ENCODE results near the gene RPRD1B.

Gene RPRD1B

DNA sequence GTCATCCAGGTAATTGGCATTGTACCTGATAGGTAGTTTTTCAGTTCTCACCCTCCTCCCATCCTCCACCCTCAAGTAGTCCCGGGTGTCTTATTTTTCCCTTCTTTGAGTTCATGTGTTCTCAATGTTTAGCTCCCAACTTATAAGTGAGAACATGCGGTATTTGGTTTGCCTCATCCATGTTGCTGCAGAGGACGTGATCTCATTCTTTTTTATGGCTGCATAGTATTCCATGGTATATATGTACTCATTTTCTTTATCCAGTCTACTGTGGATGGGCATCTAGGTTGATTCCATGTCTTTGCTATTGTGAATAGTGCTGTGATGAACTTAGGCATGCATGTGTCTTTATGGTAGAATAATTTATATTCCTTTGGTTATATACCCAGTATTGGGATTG lies 45.8 kb downstream of the RPRD1B start:
- DNase-seq (ENCODE audit: low read depth): no peak
- TF ChIP-seq, protein P1, sequence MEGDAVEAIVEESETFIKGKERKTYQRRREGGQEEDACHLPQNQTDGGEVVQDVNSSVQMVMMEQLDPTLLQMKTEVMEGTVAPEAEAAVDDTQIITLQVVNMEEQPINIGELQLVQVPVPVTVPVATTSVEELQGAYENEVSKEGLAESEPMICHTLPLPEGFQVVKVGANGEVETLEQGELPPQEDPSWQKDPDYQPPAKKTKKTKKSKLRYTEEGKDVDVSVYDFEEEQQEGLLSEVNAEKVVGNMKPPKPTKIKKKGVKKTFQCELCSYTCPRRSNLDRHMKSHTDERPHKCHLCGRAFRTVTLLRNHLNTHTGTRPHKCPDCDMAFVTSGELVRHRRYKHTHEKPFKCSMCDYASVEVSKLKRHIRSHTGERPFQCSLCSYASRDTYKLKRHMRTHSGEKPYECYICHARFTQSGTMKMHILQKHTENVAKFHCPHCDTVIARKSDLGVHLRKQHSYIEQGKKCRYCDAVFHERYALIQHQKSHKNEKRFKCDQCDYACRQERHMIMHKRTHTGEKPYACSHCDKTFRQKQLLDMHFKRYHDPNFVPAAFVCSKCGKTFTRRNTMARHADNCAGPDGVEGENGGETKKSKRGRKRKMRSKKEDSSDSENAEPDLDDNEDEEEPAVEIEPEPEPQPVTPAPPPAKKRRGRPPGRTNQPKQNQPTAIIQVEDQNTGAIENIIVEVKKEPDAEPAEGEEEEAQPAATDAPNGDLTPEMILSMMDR (IDR thresholded peaks at IDR 0.05; ENCODE audit: insufficient read depth, low read depth, low read length, missing control alignments): no peak
- no peak overlapping the region for H3K4me3 ChIP-seq (ENCODE audit: low read length)

- no peak overlapping the region for H3K4me3 ChIP-seq (ENCODE audit: low read length)
- TF ChIP-seq, protein P1 (IDR thresholded peaks at IDR 0.05; ENCODE audit: insufficient read depth, low read depth, low read length, missing control alignments): no peak
- DNase-seq (ENCODE audit: low read depth): no peak
Observed at GRCh38 chr20:38081575-38081974, 48.0 kb downstream of the RPRD1B start.

- no peak for DNase-seq (ENCODE audit: low read depth)
- no peak overlapping the region for H3K4me3 ChIP-seq (ENCODE audit: low read length)
- TF ChIP-seq, protein P1 (IDR thresholded peaks at IDR 0.05; ENCODE audit: insufficient read depth, low read depth, low read length, missing control alignments): no peak
Observed at GRCh38 chr20:38082894-38083293, 49.3 kb downstream of the RPRD1B start.

- no peak for DNase-seq (ENCODE audit: low read depth)
- H3K4me3 ChIP-seq (ENCODE audit: low read length): no peak overlapping the region
- TF ChIP-seq, protein P1 (IDR thresholded peaks at IDR 0.05; ENCODE audit: insufficient read depth, low read depth, low read length, missing control alignments): no peak
Observed at GRCh38 chr20:38083338-38084048, 49.9 kb downstream of the RPRD1B start.

- H3K4me3 ChIP-seq (ENCODE audit: low read length): no peak overlapping the region
- TF ChIP-seq, protein P1 (IDR thresholded peaks at IDR 0.05; ENCODE audit: insufficient read depth, low read depth, low read length, missing control alignments): no peak
- no peak for DNase-seq (ENCODE audit: low read depth)
Observed at GRCh38 chr20:38084425-38084951, 50.9 kb downstream of the RPRD1B start.

DNA sequence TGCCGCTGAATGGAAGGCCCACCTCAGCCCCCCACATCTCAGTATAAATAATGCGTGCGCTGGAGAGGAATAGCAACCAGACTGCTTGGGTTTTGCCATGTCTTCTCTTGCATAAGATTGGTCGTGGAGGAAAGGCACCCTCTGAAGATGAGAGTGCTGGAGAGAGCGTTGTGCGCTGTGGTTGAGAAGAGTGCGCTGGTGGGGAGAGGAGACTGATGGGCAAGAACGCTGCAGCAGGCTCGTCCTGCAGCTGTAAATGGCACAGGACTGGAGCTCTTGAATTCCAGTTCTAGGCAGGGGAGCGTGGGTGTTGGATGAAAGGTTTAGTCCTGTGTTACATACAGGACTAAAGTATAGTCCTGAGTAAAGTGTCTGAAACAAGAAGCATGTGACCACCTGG lies 51.5 kb downstream of the RPRD1B start:
- DNase-seq (ENCODE audit: low read depth): no peak
- TF ChIP-seq, protein P1 (IDR thresholded peaks at IDR 0.05; ENCODE audit: insufficient read depth, low read depth, low read length, missing control alignments): no peak
- no peak overlapping the region for H3K4me3 ChIP-seq (ENCODE audit: low read length)

- DNase-seq (ENCODE audit: low read depth): no peak
- no peak overlapping the region for H3K4me3 ChIP-seq (ENCODE audit: low read length)
- TF ChIP-seq, protein P1 (IDR thresholded peaks at IDR 0.05; ENCODE audit: insufficient read depth, low read depth, low read length, missing control alignments): no peak
Observed at GRCh38 chr20:38089500-38089899, 56.0 kb downstream of the RPRD1B start.

All from epithelial cell of esophagus (primary cell).